Gastrocnemius medialis (tissue), 4 donors: Measurements from ENCODE around the gene PHF20.

Experiments
- POLR2A ChIP-seq, 2 donors: fragments of 450-650 bp; IDR thresholded peaks; one replicate each; pipeline ENCODE4 v1.6.1; 2017; ENCODE audit warnings: antibody characterized with exemption in 2 of 2, mild to moderate bottlenecking in 2 of 2, moderate library complexity in 2 of 2
- TF ChIP-seq, protein P1 (sequence below), 5 experiments: fragments of 450-650 bp in 3 of 5; fragments of 200-600 bp in 2 of 5; sonication (generic) in 2 of 5; IDR thresholded peaks in 4 of 5; conservative IDR thresholded peaks in 1 of 5; 1 replicate in 4 of 5; 2 replicates in 1 of 5; pipeline ENCODE4 v1.5.1; 2016 to 2019; ENCODE audit warnings: antibody characterized with exemption in 5 of 5, mild to moderate bottlenecking in 3 of 5, moderate library complexity in 3 of 5

DNA sequence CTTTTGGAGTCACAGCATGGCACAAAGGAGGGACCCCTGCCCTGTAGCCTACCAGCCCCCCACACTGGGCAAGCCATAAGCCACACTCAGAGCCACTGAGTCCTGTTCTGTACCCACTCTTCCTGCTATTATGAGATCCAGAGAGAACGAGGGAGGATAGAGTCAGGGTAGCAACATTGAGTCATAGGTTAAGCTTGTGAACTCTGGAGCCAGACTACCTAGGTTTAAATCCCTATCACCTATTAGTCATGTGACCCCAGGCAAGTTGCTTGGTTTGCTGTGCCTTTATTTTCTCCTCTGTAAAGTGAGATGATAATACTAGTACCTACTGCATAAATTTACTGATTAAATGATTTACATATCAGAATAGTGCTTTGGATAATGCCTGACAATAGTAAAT lies 197.1 kb downstream of the PHF20 start:
- TF ChIP-seq, protein P1, sequence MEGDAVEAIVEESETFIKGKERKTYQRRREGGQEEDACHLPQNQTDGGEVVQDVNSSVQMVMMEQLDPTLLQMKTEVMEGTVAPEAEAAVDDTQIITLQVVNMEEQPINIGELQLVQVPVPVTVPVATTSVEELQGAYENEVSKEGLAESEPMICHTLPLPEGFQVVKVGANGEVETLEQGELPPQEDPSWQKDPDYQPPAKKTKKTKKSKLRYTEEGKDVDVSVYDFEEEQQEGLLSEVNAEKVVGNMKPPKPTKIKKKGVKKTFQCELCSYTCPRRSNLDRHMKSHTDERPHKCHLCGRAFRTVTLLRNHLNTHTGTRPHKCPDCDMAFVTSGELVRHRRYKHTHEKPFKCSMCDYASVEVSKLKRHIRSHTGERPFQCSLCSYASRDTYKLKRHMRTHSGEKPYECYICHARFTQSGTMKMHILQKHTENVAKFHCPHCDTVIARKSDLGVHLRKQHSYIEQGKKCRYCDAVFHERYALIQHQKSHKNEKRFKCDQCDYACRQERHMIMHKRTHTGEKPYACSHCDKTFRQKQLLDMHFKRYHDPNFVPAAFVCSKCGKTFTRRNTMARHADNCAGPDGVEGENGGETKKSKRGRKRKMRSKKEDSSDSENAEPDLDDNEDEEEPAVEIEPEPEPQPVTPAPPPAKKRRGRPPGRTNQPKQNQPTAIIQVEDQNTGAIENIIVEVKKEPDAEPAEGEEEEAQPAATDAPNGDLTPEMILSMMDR (IDR thresholded peaks at IDR 0.05 in 4 of 5, conservative IDR thresholded peaks at IDR 0.05 in 1 of 5): no peak
- no peak for TF ChIP-seq POLR2A (IDR thresholded peaks at IDR 0.05)
